Measurements from ENCODE around the gene CTAGE6. TPM values are rescaled to one million over a fixed set of nuclear protein-coding genes. Genes with fewer than 3 reads are reported as not detected.
"Not testable (repeated sequence)": the region's sequence is repeated elsewhere in the genome, so short reads cannot be mapped to it uniquely, and the experiment has no call there.

The CTAGE6 gene
- total and polyA plus RNA-seq, 7 experiments from 2014 or later = 0.80 to 2.4 (median 1.8) TPM; not detected in 2

GRCh38 chr7:143779591-143779990, 22.1 kb upstream of the CTAGE6 start:
- ATAC-seq; CTCF ChIA-PET; H3K9me3 Mint-ChIP-seq; H3K36me3 ChIP-seq (ENCODE audit: control insufficient read depth in 2 of 3, insufficient read depth in 3 of 3, low read length in 3 of 3); H3K4me1 ChIP-seq (ENCODE audit: control insufficient read depth in 2 of 2, insufficient read depth in 2 of 2, low read length in 2 of 2); H3K27ac Mint-ChIP-seq; intact Hi-C loops (cut with micrococcal nuclease); H3K27me3 ChIP-seq (ENCODE audit: control insufficient read depth in 2 of 2, insufficient read depth in 2 of 2, low read length in 2 of 2); H3K4me3 ChIP-seq (ENCODE audit: low read length); H3K9me3 ChIP-seq (ENCODE audit: control insufficient read depth in 2 of 3, low read length in 3 of 3); H3K4me3 Mint-ChIP-seq; H3K36me3 Mint-ChIP-seq; H3K27me3 Mint-ChIP-seq; H3K27ac ChIP-seq (ENCODE audit: low read depth, low read length); H3K4me1 Mint-ChIP-seq; DNase-seq; POLR2A ChIA-PET: not testable (repeated sequence)

- intact Hi-C loops (cut with micrococcal nuclease); H3K27ac Mint-ChIP-seq; H3K27me3 ChIP-seq (ENCODE audit: control insufficient read depth in 2 of 2, insufficient read depth in 2 of 2, low read length in 2 of 2); DNase-seq; H3K27ac ChIP-seq (ENCODE audit: low read depth, low read length); ATAC-seq; H3K9me3 ChIP-seq (ENCODE audit: control insufficient read depth in 2 of 3, low read length in 3 of 3); H3K4me3 ChIP-seq (ENCODE audit: low read length); H3K4me3 Mint-ChIP-seq; H3K36me3 Mint-ChIP-seq; POLR2A ChIA-PET; CTCF ChIA-PET; H3K4me1 Mint-ChIP-seq; H3K4me1 ChIP-seq (ENCODE audit: control insufficient read depth in 2 of 2, insufficient read depth in 2 of 2, low read length in 2 of 2); H3K27me3 Mint-ChIP-seq; H3K9me3 Mint-ChIP-seq; H3K36me3 ChIP-seq (ENCODE audit: control insufficient read depth in 2 of 3, insufficient read depth in 3 of 3, low read length in 3 of 3): not testable (repeated sequence)
Observed at GRCh38 chr7:143772738-143773468, 15.4 kb upstream of the CTAGE6 start.

GRCh38 chr7:143767531-143767930, 10.0 kb upstream of the CTAGE6 start:
- H3K27ac Mint-ChIP-seq; H3K36me3 ChIP-seq (ENCODE audit: control insufficient read depth in 2 of 3, insufficient read depth in 3 of 3, low read length in 3 of 3); CTCF ChIA-PET; H3K27me3 ChIP-seq (ENCODE audit: control insufficient read depth in 2 of 2, insufficient read depth in 2 of 2, low read length in 2 of 2); POLR2A ChIA-PET; H3K4me3 ChIP-seq (ENCODE audit: low read length); H3K27me3 Mint-ChIP-seq; H3K36me3 Mint-ChIP-seq; H3K4me1 Mint-ChIP-seq; H3K4me3 Mint-ChIP-seq; H3K27ac ChIP-seq (ENCODE audit: low read depth, low read length); intact Hi-C loops (cut with micrococcal nuclease); H3K9me3 Mint-ChIP-seq; H3K4me1 ChIP-seq (ENCODE audit: control insufficient read depth in 2 of 2, insufficient read depth in 2 of 2, low read length in 2 of 2); DNase-seq; ATAC-seq; H3K9me3 ChIP-seq (ENCODE audit: control insufficient read depth in 2 of 3, low read length in 3 of 3): not testable (repeated sequence)

- CTCF ChIA-PET; intact Hi-C loops (cut with micrococcal nuclease); H3K4me3 ChIP-seq (ENCODE audit: low read length); H3K4me1 Mint-ChIP-seq; POLR2A ChIA-PET; H3K9me3 ChIP-seq (ENCODE audit: control insufficient read depth in 2 of 3, low read length in 3 of 3); H3K9me3 Mint-ChIP-seq; H3K27ac Mint-ChIP-seq; H3K27me3 ChIP-seq (ENCODE audit: control insufficient read depth in 2 of 2, insufficient read depth in 2 of 2, low read length in 2 of 2); H3K4me3 Mint-ChIP-seq; H3K36me3 Mint-ChIP-seq; H3K27ac ChIP-seq (ENCODE audit: low read depth, low read length); H3K36me3 ChIP-seq (ENCODE audit: control insufficient read depth in 2 of 3, insufficient read depth in 3 of 3, low read length in 3 of 3); DNase-seq; H3K4me1 ChIP-seq (ENCODE audit: control insufficient read depth in 2 of 2, insufficient read depth in 2 of 2, low read length in 2 of 2); H3K27me3 Mint-ChIP-seq: not testable (repeated sequence)
- ATAC-seq = peak; percentile 69
Observed at GRCh38 chr7:143765678-143766077, 8.2 kb upstream of the CTAGE6 start.

- H3K27me3 ChIP-seq (ENCODE audit: control insufficient read depth in 2 of 2, insufficient read depth in 2 of 2, low read length in 2 of 2); H3K9me3 ChIP-seq (ENCODE audit: control insufficient read depth in 2 of 3, low read length in 3 of 3); ATAC-seq; H3K36me3 ChIP-seq (ENCODE audit: control insufficient read depth in 2 of 3, insufficient read depth in 3 of 3, low read length in 3 of 3); intact Hi-C loops (cut with micrococcal nuclease); H3K27ac Mint-ChIP-seq; DNase-seq; H3K27ac ChIP-seq (ENCODE audit: low read depth, low read length); H3K27me3 Mint-ChIP-seq; H3K4me3 ChIP-seq (ENCODE audit: low read length); H3K4me3 Mint-ChIP-seq; H3K4me1 Mint-ChIP-seq; H3K4me1 ChIP-seq (ENCODE audit: control insufficient read depth in 2 of 2, insufficient read depth in 2 of 2, low read length in 2 of 2); H3K36me3 Mint-ChIP-seq; CTCF ChIA-PET; H3K9me3 Mint-ChIP-seq; POLR2A ChIA-PET: not testable (repeated sequence)
Observed at GRCh38 chr7:143763065-143763464, 5.6 kb upstream of the CTAGE6 start.

- H3K9me3 Mint-ChIP-seq; DNase-seq; H3K27me3 Mint-ChIP-seq; H3K36me3 Mint-ChIP-seq; H3K36me3 ChIP-seq (ENCODE audit: control insufficient read depth in 2 of 3, insufficient read depth in 3 of 3, low read length in 3 of 3); H3K4me3 ChIP-seq (ENCODE audit: low read length); H3K4me3 Mint-ChIP-seq; H3K27me3 ChIP-seq (ENCODE audit: control insufficient read depth in 2 of 2, insufficient read depth in 2 of 2, low read length in 2 of 2); POLR2A ChIA-PET; H3K27ac ChIP-seq (ENCODE audit: low read depth, low read length); CTCF ChIA-PET; H3K4me1 ChIP-seq (ENCODE audit: control insufficient read depth in 2 of 2, insufficient read depth in 2 of 2, low read length in 2 of 2); H3K27ac Mint-ChIP-seq; H3K4me1 Mint-ChIP-seq; intact Hi-C loops (cut with micrococcal nuclease); H3K9me3 ChIP-seq (ENCODE audit: control insufficient read depth in 2 of 3, low read length in 3 of 3): not testable (repeated sequence)
- ATAC-seq = peak; percentile 22
Observed at GRCh38 chr7:143745340-143745739, 12.2 kb downstream of the CTAGE6 start.

- H3K27me3 Mint-ChIP-seq; POLR2A ChIA-PET; H3K4me3 Mint-ChIP-seq; H3K9me3 ChIP-seq (ENCODE audit: control insufficient read depth in 2 of 3, low read length in 3 of 3); H3K36me3 ChIP-seq (ENCODE audit: control insufficient read depth in 2 of 3, insufficient read depth in 3 of 3, low read length in 3 of 3); H3K4me1 ChIP-seq (ENCODE audit: control insufficient read depth in 2 of 2, insufficient read depth in 2 of 2, low read length in 2 of 2); H3K27ac ChIP-seq (ENCODE audit: low read depth, low read length); H3K27me3 ChIP-seq (ENCODE audit: control insufficient read depth in 2 of 2, insufficient read depth in 2 of 2, low read length in 2 of 2); H3K4me1 Mint-ChIP-seq; H3K4me3 ChIP-seq (ENCODE audit: low read length); H3K9me3 Mint-ChIP-seq; H3K36me3 Mint-ChIP-seq: not testable (repeated sequence)
- CTCF ChIA-PET = interaction anchor here (0.6 to 0.9 kb wide), 4 partner anchors 310 to 438 kb away, joined by 3 to 6 read pairs (median 4); no protein-coding TSS in a partner anchor
- peak in 7 of 9 donors; percentile 20 to 61 (median 53) for DNase-seq
- intact Hi-C loops (cut with micrococcal nuclease) = loop anchor here (1.0 to 5.0 kb wide), 2 partner anchors 290 to 390 kb away; no protein-coding TSS in a partner anchor
- H3K27ac Mint-ChIP-seq = peak overlapping the region in 5 of 9 donors; percentile 14 to 65 (median 34)
- ATAC-seq = peak; percentile 82
Observed at GRCh38 chr7:143737037-143737819, 20.3 kb downstream of the CTAGE6 start.
